ENCODE data around the gene ZNF207.
"Not testable (repeated sequence)": the region's sequence is repeated elsewhere in the genome, so short reads cannot be mapped to it uniquely, and the experiment has no call there.

ZNF207 gene

DNA sequence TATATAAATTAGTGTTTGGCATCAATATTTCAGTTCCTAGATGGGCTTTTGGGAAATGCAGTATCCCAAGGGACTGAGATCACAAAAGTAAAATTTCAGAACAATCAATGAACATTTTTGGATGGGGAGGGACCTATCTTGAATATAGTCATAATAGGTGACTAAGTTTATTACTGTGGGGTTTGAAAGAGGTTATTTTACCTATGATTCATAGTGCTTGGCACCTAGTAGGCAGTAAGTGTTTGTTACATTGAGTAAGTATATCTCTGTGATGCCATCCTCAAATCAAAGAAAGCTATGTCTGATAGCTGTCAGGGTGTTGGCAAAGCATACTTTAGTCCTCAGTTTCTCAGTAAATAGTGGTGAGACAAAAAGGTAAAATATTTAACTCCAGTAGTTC is 36.9 kb downstream of the ZNF207 start:
- no peak for DNase-seq (ENCODE audit: low read depth in 2 of 2, low spot score in 1 of 2)

- DNase-seq (ENCODE audit: low read depth in 2 of 2, low spot score in 1 of 2), result not testable (repeated sequence)
Observed at GRCh38 chr17:32388128-32388527, 38.2 kb downstream of the ZNF207 start.

GRCh38 chr17:32388613-32389459 is 38.9 kb downstream of the ZNF207 start:
- no peak for DNase-seq (ENCODE audit: low read depth in 2 of 2, low spot score in 1 of 2)

- no peak for DNase-seq (ENCODE audit: low read depth in 2 of 2, low spot score in 1 of 2)
Observed at GRCh38 chr17:32393904-32394303, 43.9 kb downstream of the ZNF207 start.

- DNase-seq (ENCODE audit: low read depth in 2 of 2, low spot score in 1 of 2), result no peak
Observed at GRCh38 chr17:32396343-32396742, 46.4 kb downstream of the ZNF207 start.

DNA sequence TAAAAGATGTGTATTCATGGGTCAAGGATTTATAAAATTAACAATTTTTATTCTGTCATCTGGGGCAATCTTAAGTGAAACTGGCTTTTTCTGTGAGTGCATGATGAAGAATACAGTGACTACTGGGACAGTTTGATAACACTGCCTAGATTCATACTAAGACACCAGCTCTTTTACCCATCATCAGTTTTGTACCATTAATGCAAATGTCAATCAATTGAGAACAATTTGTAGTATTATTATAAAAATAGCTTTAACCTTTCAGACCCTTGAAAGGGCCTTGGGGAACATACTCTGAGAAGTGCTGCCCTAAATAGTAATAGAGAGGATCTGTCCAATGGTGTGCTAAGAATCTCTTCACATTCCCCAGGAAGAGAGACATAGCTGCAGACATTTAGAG is 49.0 kb downstream of the ZNF207 start:
- no peak for DNase-seq (ENCODE audit: low read depth in 2 of 2, low spot score in 1 of 2)

GRCh38 chr17:32410085-32410484 is 60.1 kb downstream of the ZNF207 start:
- DNase-seq (ENCODE audit: low read depth in 2 of 2, low spot score in 1 of 2), result not testable (repeated sequence)

- no peak for DNase-seq (ENCODE audit: low read depth in 2 of 2, low spot score in 1 of 2)
Observed at GRCh38 chr17:32426894-32427293, 76.9 kb downstream of the ZNF207 start.

GRCh38 chr17:32429598-32429997 is 79.6 kb downstream of the ZNF207 start:
- DNase-seq (ENCODE audit: low read depth in 2 of 2, low spot score in 1 of 2), result no peak

Data from stimulated activated CD8-positive, alpha-beta memory T cell treated with anti-CD3 and anti-CD28 coated beads, Interleukin-4, amount 100 ng/mL, for 1 hour (primary cell).